GM23248 (cell line): Measurements from ENCODE around the gene CEP112. TPM values are rescaled to one million over a fixed set of nuclear protein-coding genes. Genes with fewer than 3 reads are reported as not detected.

Source experiments
- DNase-seq: peaks from one replicate; pipeline ENCODE4 v3.0.0-alpha.2; 2015
- H2AFZ ChIP-seq: fragments of 200-600 bp; sonication (generic); 2 replicates; pipeline ENCODE4 v1.6.1; 2016; ENCODE audit warnings: antibody characterized with exemption
- H3F3A ChIP-seq: fragments of 200-600 bp; sonication (generic); 2 replicates; pipeline ENCODE4 v1.6.1; 2016; ENCODE audit warnings: mild to moderate bottlenecking, antibody characterized with exemption, mixed run types; ENCODE audit not compliant: insufficient read depth
- H3K27ac ChIP-seq: fragments of 200-600 bp; sonication (generic); 2 replicates; pipeline ENCODE4 v1.5.1; 2016; ENCODE audit warnings: mild to moderate bottlenecking
- H3K27me3 ChIP-seq: fragments of 200-600 bp; sonication (generic); replicated peaks from 2 replicates; pipeline ENCODE4 v1.6.1; 2016; ENCODE audit warnings: mild to moderate bottlenecking; ENCODE audit not compliant: insufficient read depth
- H3K36me3 ChIP-seq: fragments of 200-600 bp; sonication (generic); 2 replicates; pipeline ENCODE4 v1.6.1; 2016; ENCODE audit warnings: low read depth, mild to moderate bottlenecking
- H3K4me1 ChIP-seq: fragments of 200-600 bp; sonication (generic); 2 replicates; pipeline ENCODE4 v1.6.1; 2016; ENCODE audit warnings: mild to moderate bottlenecking; ENCODE audit not compliant: insufficient read depth
- H3K4me2 ChIP-seq: fragments of 200-600 bp; sonication (generic); one replicate; pipeline ENCODE4 v1.6.1; 2016; ENCODE audit warnings: mild to moderate bottlenecking; ENCODE audit not compliant: unreplicated experiment
- H3K4me3 ChIP-seq: fragments of 200-600 bp; sonication (generic); 2 replicates; pipeline ENCODE4 v1.5.1; 2016; ENCODE audit warnings: mild to moderate bottlenecking
- H3K79me2 ChIP-seq: fragments of 200-600 bp; sonication (generic); 2 replicates; pipeline ENCODE4 v1.6.1; 2016; ENCODE audit warnings: mild to moderate bottlenecking; ENCODE audit not compliant: insufficient read depth
- H3K9ac ChIP-seq: fragments of 200-600 bp; sonication (generic); 2 replicates; pipeline ENCODE4 v1.6.1; 2016; ENCODE audit warnings: mild to moderate bottlenecking
- H3K9me2 ChIP-seq: fragments of 200-600 bp; sonication (generic); 2 replicates; pipeline ENCODE4 v1.6.1; 2016; ENCODE audit warnings: mixed run types, mild to moderate bottlenecking, moderate library complexity; ENCODE audit not compliant: insufficient read depth
- H3K9me3 ChIP-seq: fragments of 200-600 bp; sonication (generic); one replicate; pipeline ENCODE4 v1.6.1; 2017; ENCODE audit warnings: low read depth
- H4K20me1 ChIP-seq: fragments of 200-600 bp; sonication (generic); 2 replicates; pipeline ENCODE4 v1.6.0; 2016; ENCODE audit not compliant: insufficient read depth
- EZH2 ChIP-seq: fragments of 200-600 bp; sonication (generic); IDR thresholded peaks from 2 replicates; pipeline ENCODE4 v1.6.1; 2018; ENCODE audit warnings: antibody characterized with exemption, mild to moderate bottlenecking; ENCODE audit not compliant: insufficient read depth, poor library complexity, severe bottlenecking
- EZH2phosphoT487 ChIP-seq: fragments of 200-600 bp; sonication (generic); IDR thresholded peaks from 2 replicates; pipeline ENCODE4 v1.6.1; 2018; ENCODE audit warnings: antibody characterized with exemption, moderate library complexity, mild to moderate bottlenecking, low read depth; ENCODE audit not compliant: insufficient read depth
- WGBS, 2 experiments: methylation state at CpG; one replicate each; pipeline ENCODE4 v1.1.6; 2015 to 2017; ENCODE audit warnings: low lambda C conversion rate in 2 of 2, low coverage in 1 of 2; ENCODE audit errors: missing lambda C conversion rate in 2 of 2; 5-methylcytosine and 5-hydroxymethylcytosine counted together
- in situ Hi-C: fragments of 300-500 bp; cut with MboI; formaldehyde crosslinking; loops from 2 replicates; pipeline ENCODE4 v1.15.0; 2020
- polyA plus RNA-seq: library from polyadenylated mRNA; unstranded; fragments of >200 nt; fragmentation: Nextera tagmentation; extraction: Ambion mirVana; gene quantifications from 2 replicates; pipeline ENCODE4 v1.2.1, GENCODE V29; 2016
- total RNA-seq: library from RNA; depleted of rRNA; stranded (reverse); fragments of >200 nt; shearing (Covaris generic); gene quantifications from 2 replicates; pipeline ENCODE4 v1.2.3, GENCODE V29; 2014

Gene CEP112
- total and polyA plus RNA-seq, 2 experiments from 2014 or later: 8.1 to 14.8 TPM

- Histone ChIP-seq H3K4me2 (no peak within 1 kb of the TSS), H3K36me3 (no peaks in the 10 kb centered on the region), H4K20me1 (no peaks in the 10 kb centered on the region), H3K4me1 (no peaks in the 10 kb centered on the region), H3K9ac (no peak within 1 kb of the TSS), H2AFZ (no peak within 1 kb of the TSS), H3K4me3 (no peak within 1 kb of the TSS), H3F3A (0 out of 2 replicates have a peak, but pooled peaks cover under 1% of the 10 kb centered on the region), H3K9me2 (no peaks in the 10 kb centered on the region), H3K9me3 (no peaks in the 10 kb centered on the region), H3K27me3 (peaks cover 17% of the 10 kb centered on the region; the same call in 1 of the 2 replicates), H3K79me2 (no peaks in the 10 kb centered on the region), H3K27ac (no peak within 1 kb of the TSS)
- WGBS, 2 experiments: 79 to 81% methylated on average over 20 of the region's 20 CpGs
- in situ Hi-C loops: no loop called here
- no peak for DNase-seq
- TF ChIP-seq EZH2 (no peak), EZH2phosphoT487 (no peak)
Measured at GRCh38 chr17:66228887-66229782, 37.2 kb upstream of the CEP112 start, which contains the start of gene APOH. APOH (minus strand) TSS chr17:66229415; CDS start chr17:66229379, 36 bp downstream.

GRCh38 chr17:66227212-66228045 is 35.5 kb upstream of the CEP112 start:
- in situ Hi-C loops: no loop called here
- no peaks in the 10 kb centered on the region for H3K36me3 ChIP-seq
- H3K9me3 ChIP-seq: no peaks in the 10 kb centered on the region
- H3K4me2 ChIP-seq: no peak overlapping the region
- no peaks in the 10 kb centered on the region for H3K4me1 ChIP-seq
- H3K9ac ChIP-seq: no peak overlapping the region
- WGBS, 2 experiments: 78 to 80% methylated on average over 4 of the region's 4 CpGs
- no peaks in the 10 kb centered on the region for H3K79me2 ChIP-seq
- DNase-seq: no peak
- H3K27me3 ChIP-seq: peaks cover 17% of the 10 kb centered on the region; the same call in 1 of the 2 replicates
- H3K9me2 ChIP-seq: no peaks in the 10 kb centered on the region
- no peaks in the 10 kb centered on the region for H4K20me1 ChIP-seq
- peaks cover 6% of the 10 kb centered on the region; the same call in 1 of the 2 replicates for H3F3A ChIP-seq
- no peak overlapping the region for H2AFZ ChIP-seq
- H3K4me3 ChIP-seq: no peak overlapping the region
- no peak overlapping the region for H3K27ac ChIP-seq
- no peak for TF ChIP-seq EZH2
- TF ChIP-seq EZH2phosphoT487: no peak

- Histone ChIP-seq H3K9me3 (no peaks in the 10 kb centered on the region), H3K27me3 (peaks cover 23% of the 10 kb centered on the region), H3K4me2 (no peak overlapping the region), H3K27ac (no peak overlapping the region), H3K36me3 (no peaks in the 10 kb centered on the region), H3K9ac (no peak overlapping the region), H3K79me2 (no peaks in the 10 kb centered on the region), H2AFZ (no peak overlapping the region), H3F3A (peaks cover 6% of the 10 kb centered on the region; the same call in 1 of the 2 replicates), H4K20me1 (no peaks in the 10 kb centered on the region), H3K9me2 (no peaks in the 10 kb centered on the region), H3K4me3 (no peak overlapping the region), H3K4me1 (no peaks in the 10 kb centered on the region)
- in situ Hi-C loops: loop anchor here (25.0 kb wide), 1 partner anchor 689 kb away; no protein-coding TSS in a partner anchor
- TF ChIP-seq EZH2: no peak
- no peak for TF ChIP-seq EZH2phosphoT487
- 83 to 90% methylated on average over 5 of the region's 5 CpGs for WGBS, 2 experiments
- DNase-seq: no peak
Measured at GRCh38 chr17:66222798-66223350, 30.9 kb upstream of the CEP112 start.
